DMS53 treated with DMSO at 0.1 percent for 48 hours (cell line): Measurements from ENCODE around the gene IQGAP2.
"Not testable (repeated sequence)": the region's sequence is repeated elsewhere in the genome, so short reads cannot be mapped to it uniquely, and the experiment has no call there.

Experiments
- DNase-seq: peaks from one replicate; lab custom pipeline; 2025; ENCODE audit not compliant: unreplicated experiment; lab: John Stamatoyannopoulos, UW

The IQGAP2 gene

DNA sequence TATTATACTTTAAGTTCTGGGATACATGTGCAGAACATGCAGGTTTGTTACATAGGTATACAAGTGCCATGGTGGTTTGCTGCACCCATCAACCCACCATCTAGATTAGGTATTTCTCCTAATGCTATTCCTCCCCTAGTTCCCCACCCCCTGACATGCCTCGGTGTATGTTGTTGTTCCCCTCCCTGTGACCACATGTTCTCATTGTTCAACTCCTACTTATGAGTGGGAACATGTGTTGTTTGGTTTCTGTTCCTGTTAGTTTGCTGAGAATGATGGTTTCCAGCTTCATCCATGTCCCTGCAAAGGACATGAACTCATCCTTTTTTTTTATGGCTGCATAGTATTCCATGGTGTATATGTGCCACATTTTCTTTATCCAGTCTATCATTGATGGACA, 200.9 kb downstream of the IQGAP2 start:
- not testable (repeated sequence) for DNase-seq

GRCh38 chr5:76604838-76605237, 201.8 kb downstream of the IQGAP2 start:
- peak; percentile 52 for DNase-seq

DNA sequence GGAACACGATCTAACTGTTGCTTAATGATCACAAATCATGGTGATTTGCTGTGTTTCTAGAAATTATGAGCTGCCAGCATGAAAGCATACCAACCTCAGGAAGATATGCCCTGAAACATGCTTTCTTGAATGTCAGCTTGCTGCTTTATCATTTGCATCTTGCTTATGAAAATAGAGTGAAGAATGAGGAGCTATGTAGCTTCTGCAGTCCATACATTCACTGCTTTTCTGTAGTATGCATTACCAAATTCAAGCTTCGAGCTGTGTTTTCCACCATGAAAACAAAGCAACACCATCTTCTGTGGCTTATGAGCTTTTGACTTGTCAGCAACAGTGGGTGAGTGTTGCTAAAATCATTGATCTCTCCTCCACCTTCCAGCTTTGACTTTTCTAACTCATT, 203.6 kb downstream of the IQGAP2 start:
- no peak for DNase-seq

GRCh38 chr5:76607353-76607871, 204.3 kb downstream of the IQGAP2 start:
- no peak for DNase-seq

GRCh38 chr5:76608833-76609232, 205.7 kb downstream of the IQGAP2 start:
- no peak for DNase-seq

- DNase-seq = no peak
These were observed 207.1 kb downstream of the IQGAP2 start for GRCh38 chr5:76610196-76610595.

DNA sequence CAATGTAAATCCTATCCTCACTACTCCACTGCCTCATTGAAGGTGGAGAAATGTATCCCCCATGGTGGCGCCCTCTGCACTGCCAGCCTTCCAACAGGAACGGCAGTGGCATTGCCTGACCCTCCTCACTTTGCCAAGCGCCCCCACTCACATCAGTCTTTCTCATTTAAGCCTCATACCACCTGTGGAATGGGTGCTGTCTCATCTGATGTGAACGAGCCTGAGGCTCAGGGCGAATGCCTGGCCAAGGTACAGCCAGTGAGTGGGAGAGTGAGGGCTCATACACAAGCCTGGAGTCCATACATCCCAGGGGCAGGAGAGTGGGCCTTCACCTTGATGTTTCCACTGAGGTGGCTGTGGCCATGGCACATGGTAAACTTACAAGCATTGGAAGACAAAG, 209.9 kb downstream of the IQGAP2 start:
- no peak for DNase-seq

DNA sequence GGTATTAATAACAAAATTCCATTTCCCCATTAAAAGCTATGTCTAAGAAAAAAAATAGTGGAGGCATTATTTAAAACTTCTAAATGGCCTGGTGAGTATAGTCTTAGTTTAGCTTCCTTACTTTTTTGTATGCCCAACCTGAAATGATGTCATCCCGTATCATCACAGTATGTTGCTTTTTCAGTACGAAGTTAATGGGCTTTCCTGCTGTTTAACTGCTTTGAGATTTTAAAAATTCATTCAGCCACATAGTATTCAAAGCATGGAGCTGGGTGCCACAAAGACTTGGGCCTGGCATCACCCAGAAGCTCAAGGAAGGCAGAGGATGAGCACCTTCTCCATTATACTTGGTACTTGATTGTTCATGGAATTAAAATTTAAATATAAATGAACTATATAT, 212.7 kb downstream of the IQGAP2 start:
- DNase-seq = no peak

- DNase-seq = no peak
These were observed 213.1 kb downstream of the IQGAP2 start for GRCh38 chr5:76616206-76616605.

DNA sequence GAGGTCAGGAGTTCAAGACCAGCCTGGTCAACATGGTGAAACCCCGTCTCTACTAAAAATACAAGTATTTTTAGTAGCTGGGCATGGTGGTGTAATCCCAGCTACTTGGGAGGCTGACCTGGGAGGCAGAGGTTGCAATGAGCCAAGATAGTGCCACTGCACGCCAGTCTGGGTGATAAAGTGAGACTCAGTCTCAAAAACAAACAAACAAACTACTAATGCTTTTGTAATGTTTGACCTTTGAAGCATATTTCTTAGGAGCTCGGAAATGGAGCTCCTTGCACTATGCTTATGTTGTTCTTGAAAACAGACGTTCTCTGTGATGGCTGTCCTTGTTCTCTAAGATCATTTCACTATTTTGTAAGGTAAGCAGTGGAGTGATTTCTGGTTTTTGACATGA, 214.1 kb downstream of the IQGAP2 start:
- DNase-seq = no peak

DNA sequence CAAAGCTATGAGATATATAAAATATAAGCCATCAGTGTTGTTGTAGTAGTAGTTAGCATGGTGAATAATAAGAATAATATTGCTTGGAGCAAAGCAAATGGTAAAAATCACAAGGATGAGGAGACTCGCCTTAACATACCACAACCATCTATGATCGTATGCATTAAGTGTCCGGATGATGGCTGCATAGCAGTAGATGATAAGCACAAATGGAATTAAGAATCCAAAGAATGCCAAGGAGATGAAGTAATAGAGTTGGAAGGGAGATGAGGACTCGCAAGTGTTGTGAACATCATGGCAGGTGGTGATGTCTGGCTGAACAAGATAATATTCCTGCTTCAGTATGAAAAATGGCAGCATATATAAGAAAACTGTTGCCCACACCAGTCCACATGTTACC, 214.6 kb downstream of the IQGAP2 start:
- DNase-seq = no peak

- DNase-seq = no peak
These were observed 217.1 kb downstream of the IQGAP2 start for GRCh38 chr5:76620166-76620565.

DNA sequence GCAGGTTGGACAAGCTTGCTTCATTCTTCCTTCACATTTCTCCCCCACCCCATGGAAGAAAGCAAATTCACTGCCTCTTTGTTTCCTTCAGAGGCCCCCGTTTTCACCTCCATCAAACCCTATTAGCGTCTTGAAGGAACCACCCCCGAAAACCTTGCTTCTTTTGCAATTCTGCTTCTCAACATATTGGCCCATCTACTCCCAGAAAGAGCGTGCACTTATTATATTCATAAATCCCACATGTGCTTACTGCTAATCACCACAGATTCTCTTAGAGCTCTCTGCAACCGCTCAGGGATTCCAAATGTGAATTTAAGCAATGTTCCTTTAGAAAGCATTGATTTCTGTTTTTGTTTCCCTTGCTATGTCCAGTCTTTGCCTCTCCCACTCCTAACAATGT, 219.0 kb downstream of the IQGAP2 start:
- no peak for DNase-seq

DNA sequence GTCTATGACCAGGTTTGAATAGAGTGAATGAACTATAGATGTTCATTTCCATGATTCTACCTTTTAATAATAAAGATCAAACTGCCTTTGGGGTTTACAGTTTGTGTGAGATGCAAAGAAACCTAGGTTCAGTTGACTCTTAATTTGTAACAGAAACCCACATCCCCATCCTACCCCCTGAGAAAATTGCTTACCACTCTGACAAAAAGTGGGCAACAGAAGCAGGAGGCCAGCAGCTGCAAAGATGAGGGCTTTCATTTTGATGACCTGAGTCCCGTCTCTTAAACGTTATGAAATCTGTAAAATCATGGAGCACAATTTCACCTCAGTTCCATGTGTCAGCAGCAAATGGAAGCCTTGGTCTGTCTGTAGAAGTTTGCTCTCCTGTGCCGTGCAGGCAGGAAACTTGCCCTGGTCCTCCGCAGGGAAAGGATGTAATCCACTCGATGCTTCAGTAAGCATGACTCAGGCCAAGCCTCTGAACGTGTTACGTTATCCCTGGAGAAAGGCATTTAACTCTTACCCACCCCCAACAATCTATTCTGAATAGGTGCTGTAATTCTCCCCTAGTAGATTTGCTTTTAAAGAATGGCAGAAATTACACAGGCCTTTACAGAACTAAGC, 220.0 kb downstream of the IQGAP2 start, which contains the start of gene F2RL2:
Gene F2RL2 (minus strand): TSS at position 431 of the 624 bp plus-strand sequence. CDS start 173 bp downstream, at position 258.
- no peak for DNase-seq

DNA sequence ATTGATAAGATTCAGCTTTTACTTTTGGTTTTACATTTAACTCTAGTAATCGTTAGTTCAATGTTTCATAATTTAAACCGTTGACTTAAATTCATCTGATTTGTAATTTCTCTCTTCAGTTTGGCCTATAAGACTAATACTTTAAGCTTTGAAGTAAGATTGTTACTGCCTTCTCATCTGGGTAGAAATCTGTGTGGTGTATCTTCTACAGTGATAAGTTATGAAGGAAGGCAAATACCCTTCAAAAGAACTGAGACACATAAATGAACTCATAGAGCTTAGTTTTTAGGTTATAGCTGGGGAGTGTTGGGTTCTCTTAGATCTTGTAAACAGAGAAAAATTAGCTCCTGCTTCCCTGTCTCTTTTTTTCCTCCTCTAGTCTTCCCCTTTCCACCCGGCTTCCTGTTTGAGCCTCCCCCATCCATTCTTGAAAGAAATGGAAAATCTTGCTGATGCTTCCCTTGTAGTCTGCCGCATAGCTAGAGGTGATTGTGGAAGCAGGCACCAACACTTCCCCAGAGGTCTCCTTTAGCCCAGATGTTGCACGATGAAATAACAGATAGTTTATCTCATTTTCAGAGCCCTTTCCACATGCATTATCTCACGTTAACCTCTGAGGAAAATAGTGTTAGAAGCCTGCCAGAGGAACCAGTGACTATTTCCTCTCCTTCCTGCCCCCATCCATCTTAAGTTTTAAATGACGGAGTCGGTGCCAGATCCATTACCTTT, 222.2 kb downstream of the IQGAP2 start:
- no peak for DNase-seq

DNA sequence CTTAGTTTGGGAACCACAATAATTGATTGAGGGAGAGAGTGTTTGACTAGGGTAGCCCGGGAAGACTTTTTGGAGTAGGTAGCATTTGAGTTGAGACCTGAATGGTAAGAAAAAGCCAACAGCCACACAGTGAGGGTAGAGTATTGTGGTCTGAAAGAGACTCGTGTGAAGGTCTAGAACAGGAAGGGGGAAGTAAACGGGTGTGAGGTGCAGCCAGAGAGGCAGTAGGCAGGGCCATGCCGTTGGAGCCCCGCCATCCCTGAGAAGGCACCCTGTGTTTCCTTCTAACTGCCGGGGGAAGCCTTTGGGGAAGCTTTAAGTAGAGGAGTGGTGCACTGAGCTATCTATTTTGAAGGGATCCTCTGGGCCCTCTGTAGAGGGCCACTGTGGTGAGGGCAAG, 223.7 kb downstream of the IQGAP2 start:
- DNase-seq = no peak

- DNase-seq = no peak
These were observed 231.6 kb downstream of the IQGAP2 start for GRCh38 chr5:76634661-76635060.

DNA sequence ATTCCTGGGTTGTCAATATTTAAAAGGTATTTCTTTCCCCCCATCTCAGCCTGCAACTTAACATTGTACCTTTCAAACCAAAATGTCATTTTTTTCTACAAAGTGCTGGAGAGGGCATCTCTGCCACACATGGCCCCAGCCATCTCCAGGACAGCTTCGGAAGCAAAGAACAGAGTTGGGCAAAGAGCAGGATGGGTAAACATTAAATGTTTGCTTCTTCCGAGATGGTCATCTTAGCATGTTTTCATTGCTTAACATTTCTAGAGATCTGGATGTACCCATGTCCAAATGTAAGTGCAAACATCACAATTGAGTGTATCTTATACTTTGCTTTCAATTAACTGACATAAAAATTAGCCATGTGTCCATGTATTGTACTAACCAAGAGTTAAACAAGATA, 234.4 kb downstream of the IQGAP2 start:
- DNase-seq = no peak

DNA sequence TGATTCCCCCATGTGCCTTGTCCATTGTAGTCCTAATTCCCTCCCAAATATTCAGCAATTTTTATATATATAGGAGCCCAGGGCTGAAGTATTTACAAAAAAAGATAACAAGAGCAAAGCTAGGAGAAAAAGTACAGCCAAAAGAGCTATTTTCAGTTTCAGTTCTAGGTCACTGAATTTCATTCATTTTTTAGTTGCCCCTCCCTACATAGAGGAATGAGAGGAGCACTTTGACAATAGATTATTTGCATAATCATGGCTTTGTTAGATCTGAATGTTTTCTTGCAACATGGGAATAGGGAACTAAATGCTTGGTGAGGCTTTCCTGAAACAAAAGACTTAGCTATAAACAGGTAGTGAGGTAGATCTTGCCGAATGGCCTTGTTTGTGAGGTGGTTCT, 235.4 kb downstream of the IQGAP2 start:
- no peak for DNase-seq

DNA sequence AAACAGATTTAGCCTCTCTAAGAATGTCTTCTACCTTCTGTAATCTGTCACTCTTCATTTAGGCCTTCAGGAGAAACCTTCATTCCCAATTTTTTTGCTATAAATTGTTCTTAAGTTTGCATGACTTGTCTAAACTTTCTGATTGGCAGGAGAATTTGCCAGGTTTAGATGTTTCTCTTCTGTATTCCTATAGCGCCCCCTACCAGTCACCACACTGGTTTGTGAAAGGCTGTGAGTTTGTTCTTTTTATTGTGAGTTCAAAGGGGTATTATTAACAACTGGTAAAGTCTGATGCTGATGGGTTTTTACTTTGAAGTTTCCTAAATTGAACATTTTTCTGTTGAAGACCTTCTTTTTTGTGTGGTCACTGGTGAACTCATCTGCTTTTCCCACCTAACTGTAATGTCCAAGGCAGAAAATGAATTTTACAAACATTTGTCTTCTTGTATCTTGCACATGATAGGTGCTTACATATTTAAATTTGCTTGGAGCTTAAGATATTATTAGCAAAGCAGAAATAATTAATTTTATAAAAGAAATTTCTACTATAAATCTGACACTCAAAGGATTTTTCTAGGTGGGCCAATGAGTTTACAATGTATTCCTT, 238.5 kb downstream of the IQGAP2 start:
- DNase-seq = peak; percentile 29

DNA sequence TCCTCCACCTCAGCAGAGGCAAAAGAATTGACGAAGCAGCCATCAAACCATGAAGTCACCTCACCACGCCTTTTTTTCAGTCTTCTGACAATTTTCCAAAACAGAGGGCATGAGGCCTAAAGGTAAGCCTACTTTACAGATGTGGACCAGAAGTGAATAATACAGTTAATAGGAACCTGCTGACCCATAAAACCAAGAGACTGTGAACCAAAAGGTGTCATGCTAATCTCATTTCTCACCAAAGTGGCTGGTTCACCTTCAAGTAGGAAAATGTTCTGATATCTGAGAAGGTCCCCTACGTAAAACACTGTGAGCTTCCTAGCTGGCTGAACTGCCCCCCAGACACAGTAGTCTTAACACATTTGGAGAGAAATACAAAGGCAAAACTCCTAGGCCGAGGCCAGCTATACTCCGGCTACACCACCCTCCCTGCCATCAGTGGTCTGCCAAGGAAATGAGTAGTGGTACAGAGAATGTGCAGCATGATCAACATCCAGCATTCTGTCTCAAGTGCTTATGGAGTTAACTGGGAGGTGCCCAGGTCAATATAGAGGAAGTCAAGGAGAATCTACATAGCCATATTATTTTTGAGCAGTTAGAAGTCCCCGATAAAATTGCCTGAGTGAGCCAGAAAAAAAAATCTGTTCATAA, 239.4 kb downstream of the IQGAP2 start:
- no peak for DNase-seq

DNA sequence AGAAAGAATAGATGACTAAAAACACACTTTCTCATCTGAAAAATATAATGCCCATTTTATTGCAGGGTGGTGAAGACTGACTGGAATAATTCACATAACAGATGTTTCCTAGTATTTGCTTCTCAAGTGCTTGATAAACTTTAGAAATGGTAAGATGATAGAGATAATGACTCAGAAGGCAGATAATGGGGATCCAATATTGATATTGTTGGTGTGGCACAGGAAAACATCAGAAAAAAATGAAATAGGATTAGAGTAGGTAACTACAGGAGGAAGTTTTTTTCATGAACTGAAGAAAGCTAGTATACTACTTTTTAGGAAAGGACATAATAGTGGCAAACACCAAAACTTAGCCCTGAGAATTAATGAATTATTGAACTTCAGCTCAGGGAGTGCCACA, 240.3 kb downstream of the IQGAP2 start:
- DNase-seq = no peak
